ENCODE measurements around the gene GET4.

- TF ChIP-seq CTCF (IDR thresholded peaks at IDR 0.05): no peak
- TF ChIP-seq POLR2A (IDR thresholded peaks at IDR 0.05): no peak
Observed at GRCh38 chr7:907158-907980, 31.0 kb downstream of the GET4 start.

Measured in lower leg skin (tissue), 3 donors.